ENCODE data around the gene DNAJC13. TPM values are rescaled to one million over a fixed set of nuclear protein-coding genes. Genes with fewer than 3 reads are reported as not detected.
A peak's percentile ranks its signal among the peaks of the same experiment; 100 is the strongest.
"Not testable (repeated sequence)": the region's sequence is repeated elsewhere in the genome, so short reads cannot be mapped to it uniquely, and the experiment has no call there.

DNAJC13 gene
- total RNA-seq, 1 experiment from 2014 or later, result 34.8 TPM

DNA sequence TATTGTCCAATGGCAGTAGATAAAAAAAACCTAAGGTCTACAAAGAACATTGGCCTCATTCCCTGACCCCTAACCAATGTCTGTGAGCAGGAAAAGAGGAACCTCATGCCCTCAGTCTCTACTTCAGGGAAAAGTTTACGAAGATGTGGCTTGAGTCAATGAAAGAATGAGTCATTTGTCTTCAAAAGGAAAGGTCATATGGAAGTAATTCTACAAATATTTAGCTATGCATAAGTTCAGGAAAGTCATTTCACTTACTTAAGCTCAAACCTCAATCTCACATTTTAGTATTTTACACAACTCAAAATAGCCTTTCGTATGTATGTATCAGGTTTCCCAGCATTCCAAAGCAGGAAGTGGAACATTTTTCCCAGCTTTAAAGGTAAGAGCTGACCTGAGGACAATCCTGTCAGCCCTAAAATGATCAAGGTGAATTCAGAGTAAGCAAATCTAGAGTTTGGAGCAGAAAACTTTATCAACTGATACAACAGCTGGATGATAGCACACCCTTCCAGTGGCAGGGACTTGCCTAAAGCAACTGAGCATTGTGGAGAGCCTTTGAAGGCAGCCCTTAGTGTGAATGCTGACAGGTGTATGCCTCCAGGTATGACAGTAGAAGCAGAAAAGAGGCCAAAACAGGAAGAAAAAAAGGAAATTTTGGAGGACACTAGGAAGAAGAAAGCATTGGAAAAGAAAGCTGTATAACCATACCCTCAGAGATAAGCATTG, 125.9 kb downstream of the DNAJC13 start:
- peak; percentile 86 for DNase-seq (ENCODE audit: low spot score)

DNA sequence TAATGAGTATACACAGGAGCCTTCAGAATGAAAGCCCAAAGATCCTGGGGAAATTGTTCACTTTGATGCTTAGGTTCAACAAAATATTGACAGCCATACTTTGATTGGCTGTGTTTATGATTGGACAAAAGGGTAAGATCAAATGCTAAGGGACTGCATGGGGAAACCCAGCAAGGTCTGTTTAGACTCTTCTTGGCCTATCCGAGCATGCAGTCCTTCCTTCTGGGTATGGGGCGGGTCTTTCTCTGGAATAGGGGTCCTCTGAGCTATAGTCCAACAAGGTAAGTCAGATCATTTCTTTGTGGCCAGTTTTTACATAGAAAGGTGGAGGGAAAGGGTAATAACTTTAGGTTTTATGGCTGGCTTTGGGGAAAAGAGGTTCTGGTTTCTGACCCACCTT, 126.8 kb downstream of the DNAJC13 start:
- DNase-seq (ENCODE audit: low spot score), result no peak

DNA sequence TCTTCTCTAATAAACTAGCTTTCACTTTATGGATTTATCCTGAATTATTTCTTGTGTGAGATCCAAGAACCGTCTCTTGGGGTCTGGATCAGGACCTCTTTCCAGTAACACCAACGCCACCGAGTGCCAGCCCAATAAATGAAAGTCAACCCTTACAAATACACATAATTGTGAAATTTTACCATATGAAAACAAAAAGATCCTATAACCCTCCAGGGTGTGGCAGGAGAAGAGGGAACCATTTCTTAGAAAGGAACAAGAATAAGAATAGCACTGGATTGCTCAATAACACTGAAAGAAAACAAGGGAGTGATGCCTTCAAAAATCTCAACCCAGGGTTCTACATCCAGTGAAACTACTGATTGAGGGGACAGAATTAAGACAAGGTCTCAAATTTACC, 128.2 kb downstream of the DNAJC13 start:
- no peak for DNase-seq (ENCODE audit: low spot score)

DNA sequence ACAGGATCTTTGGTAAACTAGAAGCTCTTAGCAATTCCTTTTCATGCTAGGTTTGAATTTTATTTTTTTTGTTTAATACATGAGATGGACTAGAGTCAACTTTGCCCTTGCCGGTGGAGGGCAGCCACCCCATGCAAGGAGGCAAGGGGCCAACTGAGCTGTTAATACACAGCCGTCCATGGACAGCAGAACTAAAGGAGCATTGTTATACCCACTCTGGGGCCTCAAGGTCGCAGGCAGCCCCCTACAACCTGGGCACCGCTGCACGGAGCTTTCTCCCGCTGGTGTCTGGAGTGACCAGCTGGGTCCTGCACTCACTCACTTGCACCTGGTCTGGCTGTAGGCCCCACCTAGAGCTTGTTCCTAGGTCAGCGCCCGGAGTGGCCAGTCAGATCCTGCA, 131.9 kb downstream of the DNAJC13 start:
- DNase-seq (ENCODE audit: low spot score), result no peak

DNA sequence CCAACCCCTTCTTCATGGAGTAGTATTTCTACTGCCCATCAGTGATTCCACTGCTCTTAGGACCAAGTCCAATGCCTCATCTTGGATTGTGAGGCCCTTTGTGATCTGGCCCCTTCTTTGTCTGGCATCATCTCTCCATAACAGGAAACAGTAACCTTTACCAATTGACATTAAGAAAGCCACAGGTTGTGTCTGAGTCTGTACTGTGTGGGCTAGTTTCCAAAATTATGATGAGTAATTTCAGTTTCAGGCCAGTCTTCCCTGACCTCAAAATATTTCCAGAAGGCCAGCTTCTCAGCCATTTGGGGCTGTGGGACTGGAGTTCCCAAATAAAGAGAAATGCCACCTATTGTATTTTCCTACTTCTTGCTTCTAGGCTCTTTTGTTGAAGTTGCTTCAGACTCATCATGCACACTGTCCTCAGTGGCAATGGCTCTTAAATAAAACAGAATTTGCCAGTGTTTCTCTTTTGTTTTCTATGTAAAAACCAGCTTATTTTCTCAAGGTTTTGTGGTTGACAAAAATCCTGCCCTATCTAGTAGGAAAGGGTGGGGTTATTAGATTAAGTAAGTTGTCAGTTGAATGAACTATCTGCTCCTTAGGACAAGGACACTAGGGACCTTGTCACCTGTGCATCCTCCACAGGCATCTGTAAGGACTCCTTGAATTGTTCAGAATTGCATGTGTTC, 132.7 kb downstream of the DNAJC13 start:
- no peak for DNase-seq (ENCODE audit: low spot score)

DNA sequence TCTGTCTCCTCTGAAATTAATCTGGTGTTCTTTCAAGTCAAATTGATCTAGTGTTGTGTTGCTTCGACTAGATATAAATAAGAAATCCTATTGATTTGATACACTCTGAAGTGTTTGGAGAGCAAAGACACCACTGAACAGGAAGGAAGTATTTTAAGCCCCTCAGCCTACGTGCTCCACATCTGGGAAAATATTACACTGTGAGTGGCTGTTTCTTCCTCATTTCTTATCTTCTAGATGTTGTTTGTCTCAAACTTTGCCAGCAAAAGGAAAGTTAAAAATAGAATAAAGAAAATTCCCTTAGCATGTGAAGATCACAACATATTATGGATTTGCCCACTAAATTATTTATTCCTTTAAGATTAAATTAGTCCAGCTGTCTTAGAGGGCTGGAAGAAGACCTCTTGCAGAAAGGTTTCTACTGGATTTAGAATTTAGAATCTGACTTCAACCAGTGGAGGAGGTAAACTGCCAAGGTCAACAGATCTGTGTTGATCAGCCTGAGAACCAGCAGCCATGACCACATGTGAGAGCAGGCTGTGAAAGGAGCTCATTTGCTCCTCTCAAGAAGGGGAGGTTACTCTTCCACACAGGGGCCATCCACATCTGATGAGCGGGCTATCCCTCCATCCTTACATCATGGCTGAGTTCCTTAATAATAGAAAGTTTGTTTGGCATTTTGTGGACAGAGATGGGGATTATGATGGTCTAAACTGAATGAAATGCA, 133.4 kb downstream of the DNAJC13 start:
- no peak for DNase-seq (ENCODE audit: low spot score)

DNA sequence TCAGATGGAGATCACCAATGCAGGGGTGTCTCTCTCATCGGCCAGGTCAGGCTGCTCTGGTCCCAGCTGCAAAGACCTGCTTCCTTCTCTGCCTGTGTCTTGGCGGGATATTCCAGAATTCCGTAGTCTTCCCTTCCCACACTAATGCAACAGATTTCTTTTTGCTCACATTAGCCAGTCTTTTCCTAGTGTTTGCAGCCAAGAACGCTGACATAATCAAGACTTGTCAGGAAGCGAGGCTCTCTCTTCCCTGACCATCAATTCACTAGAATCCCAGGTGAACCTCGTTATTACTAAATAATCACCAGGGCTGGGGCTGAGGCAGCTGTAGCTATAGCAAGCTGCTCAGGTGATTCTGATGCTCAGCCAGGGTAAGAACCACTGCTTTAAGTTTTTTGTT, 136.5 kb downstream of the DNAJC13 start:
- DNase-seq (ENCODE audit: low spot score), result no peak

DNA sequence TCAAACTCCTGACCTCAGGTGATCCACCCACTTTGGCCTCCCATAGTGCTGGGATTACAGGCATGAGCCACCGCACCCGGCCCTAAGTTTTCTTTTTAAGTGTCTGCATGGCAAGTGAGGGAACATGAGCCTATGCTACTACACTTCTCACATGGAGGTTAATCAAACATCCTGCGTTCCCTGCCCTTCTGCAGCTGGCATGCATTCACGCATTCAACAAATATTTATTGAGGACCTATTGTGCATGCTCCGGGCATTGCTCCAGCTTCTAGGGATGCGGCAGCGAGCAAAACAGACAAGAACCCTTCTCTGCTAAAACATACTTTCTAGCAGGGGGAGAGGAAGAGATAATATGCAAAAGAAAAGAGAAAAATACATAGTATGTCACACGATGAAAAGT, 137.1 kb downstream of the DNAJC13 start:
- DNase-seq (ENCODE audit: low spot score), result no peak

DNA sequence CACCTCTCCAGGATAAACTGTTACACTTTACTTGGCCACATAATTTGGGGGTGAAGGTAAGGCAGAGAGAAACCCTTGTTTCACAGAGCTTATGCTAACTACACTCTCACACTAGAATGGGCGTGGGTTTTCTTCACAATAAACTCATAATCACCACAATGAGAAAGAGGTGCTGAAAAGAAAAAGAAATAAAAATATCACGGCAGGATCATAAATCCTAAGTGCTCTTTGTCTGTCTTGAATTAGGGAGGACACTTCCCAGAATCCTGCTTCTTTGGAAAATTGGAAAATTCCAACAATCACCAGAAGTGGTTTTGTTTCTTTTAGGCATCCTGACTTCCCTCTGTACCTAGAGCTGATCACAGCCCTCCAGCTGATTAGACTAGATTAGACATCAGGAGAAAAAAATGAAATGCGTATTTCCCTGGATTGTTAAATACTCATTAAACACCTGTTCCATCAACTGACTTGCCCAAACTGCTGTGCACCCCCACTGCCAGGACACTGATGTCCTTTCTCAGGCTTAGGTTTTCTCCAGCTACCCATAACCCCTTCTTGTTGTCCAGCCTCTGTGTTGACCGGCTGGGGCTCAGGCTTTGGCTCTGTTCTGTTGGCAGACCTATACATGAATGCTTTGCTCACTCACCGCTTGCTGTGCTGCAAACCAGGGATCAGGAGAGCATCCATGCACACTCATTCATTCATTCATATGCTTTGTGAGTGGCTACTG, 138.2 kb downstream of the DNAJC13 start:
- DNase-seq (ENCODE audit: low spot score), result no peak

DNA sequence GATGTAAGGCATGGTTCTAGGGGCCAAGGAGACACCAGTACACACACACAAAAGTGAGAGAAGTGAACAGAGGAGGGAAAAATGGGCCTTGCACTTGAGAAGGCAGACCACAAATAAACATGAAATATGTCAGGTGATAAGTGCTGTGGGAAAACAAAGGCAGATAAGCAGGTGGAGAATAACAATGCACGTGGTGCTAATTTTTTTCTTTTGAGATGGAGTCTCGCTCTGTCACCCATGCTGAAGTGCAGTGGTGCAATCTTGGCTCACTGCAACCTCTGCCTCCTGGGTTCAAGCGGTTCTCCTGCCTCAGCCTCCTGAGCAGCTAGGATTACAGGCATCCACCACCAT, 138.7 kb downstream of the DNAJC13 start:
- not testable (repeated sequence) for DNase-seq (ENCODE audit: low spot score)

DNA sequence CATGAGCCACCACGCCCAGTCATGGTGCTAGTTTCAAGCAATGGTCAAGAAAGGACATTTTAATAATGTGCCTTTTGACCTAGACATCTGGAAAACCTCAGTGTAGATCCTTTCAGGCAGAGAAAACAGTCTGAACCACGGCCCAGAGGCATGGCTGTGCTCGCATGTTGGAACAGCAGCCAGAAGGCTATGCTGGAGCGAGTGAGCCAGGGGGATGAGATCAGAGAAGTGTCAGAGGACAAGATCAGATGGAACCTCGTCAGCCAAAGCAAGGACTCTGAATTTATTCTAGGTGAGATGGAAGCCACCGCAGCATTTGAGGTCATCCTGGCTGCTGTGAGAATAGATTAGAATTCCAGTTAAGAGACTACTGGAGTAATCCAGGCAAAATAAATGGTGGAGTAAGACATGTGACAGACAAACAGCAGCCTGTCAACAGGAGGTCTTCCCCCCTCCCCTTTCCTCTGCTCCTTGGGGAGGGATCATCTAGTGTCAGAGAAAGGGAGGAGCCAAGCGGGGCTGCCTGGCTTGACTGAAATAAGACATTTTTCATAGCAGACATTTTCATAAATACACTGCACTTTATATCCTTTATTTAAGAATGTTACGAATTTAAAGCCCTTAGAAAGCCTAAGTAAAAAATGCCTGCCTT, 139.3 kb downstream of the DNAJC13 start:
- DNase-seq (ENCODE audit: low spot score), result no peak

DNA sequence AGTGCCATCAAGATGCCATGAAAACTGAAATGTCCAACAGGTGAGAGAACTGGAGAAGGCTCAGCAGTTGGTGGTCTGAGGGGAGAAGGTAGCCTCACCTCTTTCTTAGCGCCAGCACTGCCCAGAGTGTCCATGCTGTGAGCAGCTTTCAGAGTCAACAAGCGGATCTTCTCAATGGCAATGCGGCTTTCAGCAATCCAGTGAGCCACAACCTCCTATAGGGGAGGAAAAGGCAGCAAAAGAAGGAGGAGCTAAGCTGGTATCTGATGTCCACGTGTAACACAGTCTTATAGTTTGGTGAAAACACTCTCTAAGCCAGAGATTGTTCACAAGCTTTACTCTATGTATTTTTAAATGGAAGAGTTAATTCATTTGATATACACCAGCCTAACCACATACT, 143.7 kb downstream of the DNAJC13 start:
- DNase-seq (ENCODE audit: low spot score), result no peak

DNA sequence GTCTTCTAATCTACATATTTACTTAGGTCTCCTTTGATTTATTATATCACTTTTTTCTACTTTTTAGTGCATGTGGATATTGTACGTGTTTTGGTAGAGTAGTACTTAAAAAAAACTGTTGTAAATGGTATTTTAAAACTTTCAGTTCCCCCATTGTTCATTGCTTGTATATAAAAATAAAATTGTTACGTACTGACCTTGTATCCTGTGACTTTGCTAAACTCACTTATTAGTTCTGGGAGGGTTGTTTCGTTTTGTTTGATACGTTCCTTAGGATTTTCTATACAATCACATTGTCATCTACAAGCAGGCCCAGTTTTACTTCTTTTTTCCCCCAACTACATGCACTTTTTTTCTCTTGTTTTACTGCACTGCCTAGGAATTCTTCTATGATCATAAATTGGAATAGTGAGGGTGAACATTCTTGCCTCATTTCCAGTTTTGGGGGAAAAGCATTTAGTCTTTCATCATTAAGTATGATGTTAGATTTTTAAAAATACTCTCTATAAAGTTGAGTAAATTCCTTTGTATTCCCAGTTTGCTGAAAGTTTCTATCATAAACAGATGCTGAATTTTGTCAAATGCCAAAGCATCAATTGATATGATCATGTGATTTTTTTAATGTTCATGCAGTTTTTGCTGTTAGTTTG, 146.2 kb downstream of the DNAJC13 start:
- no peak for DNase-seq (ENCODE audit: low spot score)

DNA sequence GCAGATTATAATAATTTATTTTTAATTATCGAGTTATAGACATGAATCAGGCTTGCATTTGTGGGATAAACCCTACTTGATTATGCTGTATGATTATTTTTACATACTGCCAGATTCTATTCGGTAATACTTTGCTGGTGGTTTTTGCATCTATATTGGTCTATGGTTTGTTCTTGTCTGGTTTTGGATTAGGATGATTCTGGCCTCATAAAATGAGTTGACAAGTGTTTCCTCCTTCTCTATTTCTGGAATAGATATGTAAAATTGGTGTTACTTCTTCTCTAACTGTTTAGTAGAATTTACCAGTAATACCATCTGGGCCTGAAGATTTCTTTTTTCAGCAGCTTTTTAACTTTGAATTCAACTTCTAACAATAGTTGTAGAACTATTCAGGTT, 146.8 kb downstream of the DNAJC13 start:
- DNase-seq (ENCODE audit: low spot score), result no peak

DNA sequence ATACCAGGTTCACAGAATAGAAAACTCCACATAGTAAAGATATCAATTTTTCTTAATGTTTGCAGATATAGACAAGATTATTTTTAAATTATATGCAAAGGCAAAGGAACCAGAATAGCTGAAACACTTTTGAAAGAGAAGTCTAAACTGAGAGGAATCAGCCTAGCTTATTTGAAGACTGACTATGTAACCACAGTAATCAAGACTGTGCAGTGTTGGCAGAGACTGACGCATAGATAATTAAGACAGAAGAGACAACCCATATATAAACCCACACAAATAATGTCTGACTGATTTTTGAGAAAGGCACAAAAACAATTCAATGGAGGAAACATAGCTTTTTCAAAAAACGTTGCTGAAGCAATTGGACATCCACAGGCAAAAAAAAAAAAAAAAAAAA, 151.1 kb downstream of the DNAJC13 start:
- no peak for DNase-seq (ENCODE audit: low spot score)

DNA sequence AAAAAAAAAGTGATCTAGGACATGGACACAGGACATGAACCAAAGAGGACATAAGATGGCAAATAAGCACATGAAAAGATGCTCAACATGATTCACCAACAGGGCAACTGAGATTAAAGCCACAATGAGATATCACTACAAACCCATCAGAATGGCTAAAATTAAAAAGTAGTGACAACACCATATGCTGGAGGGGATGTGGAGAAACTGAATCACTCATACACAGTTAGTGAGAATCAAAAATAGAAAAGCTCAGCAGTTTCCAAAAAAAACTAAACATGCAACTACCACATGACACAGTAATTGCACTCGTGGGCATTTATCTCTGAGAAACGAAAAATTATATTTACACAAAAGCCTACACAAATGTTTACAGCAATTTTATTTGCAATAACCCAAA, 151.9 kb downstream of the DNAJC13 start:
- DNase-seq (ENCODE audit: low spot score), result no peak

DNA sequence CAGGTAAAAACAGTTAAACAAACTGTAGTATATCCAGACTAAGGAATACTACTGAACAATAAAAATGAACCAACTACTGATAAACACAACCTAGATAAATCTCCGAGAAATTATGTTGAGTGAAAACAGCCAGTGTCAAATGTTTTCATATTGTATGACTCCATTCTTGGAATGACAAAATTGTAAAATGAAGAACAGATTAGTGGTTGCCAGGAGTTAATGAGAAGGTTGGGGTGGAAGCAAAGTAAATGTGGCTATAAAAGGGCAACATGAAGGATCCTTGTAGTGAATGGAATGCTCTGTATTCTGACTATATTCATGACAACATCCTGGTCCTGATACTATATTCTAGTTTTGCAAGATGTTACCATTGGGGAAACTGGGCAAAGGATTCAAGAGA, 152.3 kb downstream of the DNAJC13 start:
- no peak for DNase-seq (ENCODE audit: low spot score)

DNA sequence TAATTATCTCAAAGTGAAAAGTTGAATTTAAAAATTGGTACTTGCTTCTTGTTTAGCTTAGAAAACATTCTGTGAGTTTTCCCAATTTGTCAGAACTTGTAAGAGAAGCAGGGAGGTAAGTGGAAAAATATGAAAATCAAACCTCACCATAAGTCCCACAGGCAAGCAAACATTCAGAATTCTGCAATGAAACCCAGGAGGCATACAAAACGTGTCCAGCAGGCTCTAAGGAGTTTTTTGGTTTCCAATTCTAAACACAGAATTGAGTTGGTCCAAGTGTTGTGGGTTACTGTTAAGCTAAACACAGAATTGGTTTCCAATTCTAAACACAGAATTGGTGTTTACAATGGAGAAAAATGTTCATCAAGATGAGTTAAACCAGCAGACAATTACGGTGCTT, 152.7 kb downstream of the DNAJC13 start:
- DNase-seq (ENCODE audit: low spot score), result no peak

DNA sequence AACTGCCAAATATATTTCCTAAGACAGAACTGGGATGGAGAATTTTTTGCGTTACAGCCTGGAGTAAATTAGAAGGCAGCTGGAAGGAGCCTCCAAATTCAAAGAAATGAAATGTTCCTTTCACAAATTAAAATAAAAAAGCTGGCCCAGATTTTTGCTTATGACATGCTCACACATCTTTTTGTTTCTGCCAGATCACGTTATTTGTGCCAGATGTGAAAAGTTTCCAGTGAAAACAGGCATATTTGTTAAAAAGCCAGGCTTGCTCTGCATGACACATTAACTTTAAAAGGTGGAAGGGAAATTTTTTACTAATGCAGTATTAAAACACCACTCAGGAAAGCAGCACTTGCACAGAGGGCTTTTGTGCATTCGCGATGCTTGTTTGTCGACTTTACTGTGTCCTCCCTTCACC, 156.5 kb downstream of the DNAJC13 start:
- DNase-seq (ENCODE audit: low spot score), result no peak

DNA sequence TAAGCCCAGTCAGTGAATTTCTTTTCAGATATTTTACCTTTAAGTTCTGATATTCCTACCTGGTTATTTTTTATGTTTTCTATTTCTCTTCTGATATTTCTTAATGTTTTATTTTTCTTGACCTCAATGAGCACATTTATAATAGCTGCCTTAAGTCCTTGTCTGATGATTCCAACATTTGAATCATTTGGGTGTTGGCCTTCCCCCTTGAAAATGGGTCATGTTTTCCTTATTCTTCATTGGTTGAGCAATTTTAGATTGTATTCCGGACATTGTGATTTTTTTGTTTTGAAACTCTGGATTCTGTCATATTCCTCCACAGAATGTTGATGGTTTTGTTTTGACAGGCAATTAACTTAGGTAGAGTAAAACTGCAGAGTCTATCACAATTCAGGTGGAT, 170.1 kb downstream of the DNAJC13 start:
- no peak for DNase-seq (ENCODE audit: low spot score)

All from H4 (cell line).